Amniotic epithelial cell (primary cell): ENCODE results near the gene CLECL1.
A peak's percentile ranks its signal among the peaks of the same experiment; 100 is the strongest.

Experiments used
- DNase-seq: peaks from one replicate; pipeline ENCODE4 v3.0.0-alpha.2; 2010; ENCODE audit warnings: low read depth

Gene CLECL1

DNA sequence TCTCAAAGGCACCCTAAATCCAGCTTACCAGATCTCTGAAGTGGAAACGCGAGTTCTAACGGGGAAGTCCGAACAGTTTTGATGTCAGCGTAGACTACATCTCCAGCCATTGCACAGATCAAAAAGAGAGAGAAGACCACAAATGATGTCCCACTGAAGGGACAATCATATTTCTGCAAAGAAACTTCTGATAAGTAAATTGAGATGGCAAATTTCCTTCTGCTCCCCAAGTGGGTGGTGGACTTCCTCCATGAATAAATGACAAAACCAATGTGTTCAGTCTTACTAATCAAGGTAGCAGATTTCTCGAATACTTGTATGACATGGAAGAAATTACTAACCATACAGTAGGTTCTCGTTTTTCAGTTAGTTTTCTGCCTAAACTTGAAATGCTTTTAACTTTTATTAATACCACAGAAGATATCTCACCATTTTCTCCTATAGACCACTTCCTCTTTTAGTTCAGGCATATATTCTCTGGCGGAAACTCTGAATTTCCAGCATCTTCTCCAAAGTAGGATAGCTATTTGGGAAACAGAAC, at the start of gene CLECL1:
Gene CLECL1, minus strand, starts transcription at position 177 of the 541 bp plus-strand sequence.
- DNase-seq, result no peak

DNA sequence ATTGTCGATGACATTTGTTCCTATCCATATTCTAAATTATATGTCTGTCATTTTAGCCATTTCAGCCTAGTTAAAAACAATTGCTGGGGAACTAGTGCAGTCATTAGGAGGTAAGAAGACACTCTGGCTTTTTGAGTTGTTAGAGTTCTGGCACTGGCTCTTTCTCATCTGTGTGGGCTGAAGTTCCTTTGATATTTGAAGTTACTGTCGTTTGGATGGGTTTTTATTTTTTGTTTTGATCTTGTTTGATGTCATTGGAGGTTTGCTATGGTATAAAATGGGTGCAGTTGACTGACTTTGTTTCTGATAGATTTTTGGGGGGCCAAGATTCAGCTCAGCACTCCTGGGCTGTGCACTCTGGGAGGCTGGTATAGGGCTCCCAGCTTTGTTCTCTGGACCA, 48.5 kb upstream of the CLECL1 start:
- no peak for DNase-seq

- DNase-seq, result no peak
Observed at GRCh38 chr12:9779209-9779608, 46.3 kb upstream of the CLECL1 start.

GRCh38 chr12:9776781-9777180, 43.9 kb upstream of the CLECL1 start:
- no peak for DNase-seq

DNA sequence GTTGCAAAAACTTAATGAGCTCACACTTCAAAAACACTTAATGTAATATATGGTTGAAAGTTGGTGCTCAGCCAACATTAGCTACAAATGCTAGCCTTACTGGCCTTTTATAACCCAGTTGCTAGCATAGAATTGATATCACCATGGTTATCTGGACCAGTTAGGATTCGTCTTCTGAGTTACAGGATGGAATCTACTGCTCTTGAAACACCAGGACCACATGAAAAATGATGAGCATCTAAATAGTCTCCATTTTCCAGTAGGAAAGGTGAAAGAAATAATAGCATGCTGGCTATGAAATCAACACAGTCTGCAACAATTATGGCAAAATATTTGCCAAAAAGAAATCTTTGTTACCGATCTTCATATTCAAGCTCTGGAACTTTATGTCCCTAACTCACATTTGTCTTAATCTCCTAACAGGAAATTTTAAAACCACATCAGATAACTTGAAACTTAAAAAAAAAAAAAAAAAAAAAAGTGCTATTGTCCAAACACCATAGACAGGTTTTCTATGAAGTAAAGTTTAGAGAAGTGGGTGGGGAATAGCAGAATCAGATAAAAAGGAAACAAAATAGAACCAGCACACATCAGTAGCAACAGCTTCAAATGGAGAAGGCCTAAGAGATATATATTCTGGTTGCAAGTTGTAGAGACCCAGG, 40.5 kb upstream of the CLECL1 start:
- DNase-seq, result no peak

DNA sequence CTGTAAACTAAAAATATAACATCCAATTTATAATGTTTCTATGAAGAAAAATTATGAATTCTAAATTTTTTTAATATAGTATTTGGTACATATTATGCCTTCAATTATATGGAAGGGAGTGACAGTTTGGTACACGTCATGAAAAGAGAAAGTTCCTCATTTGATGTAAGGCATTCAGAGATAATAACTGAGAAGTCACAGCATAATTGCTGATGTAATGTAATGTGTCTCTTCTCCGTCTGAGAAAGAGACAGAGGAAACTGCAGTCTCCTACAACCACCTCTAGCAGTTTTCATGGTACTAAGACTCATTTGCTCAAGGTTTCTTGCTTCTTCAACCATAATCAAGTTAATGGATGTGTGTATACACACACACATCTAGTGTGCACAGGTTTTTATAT, 30.1 kb upstream of the CLECL1 start:
- DNase-seq, result no peak

DNA sequence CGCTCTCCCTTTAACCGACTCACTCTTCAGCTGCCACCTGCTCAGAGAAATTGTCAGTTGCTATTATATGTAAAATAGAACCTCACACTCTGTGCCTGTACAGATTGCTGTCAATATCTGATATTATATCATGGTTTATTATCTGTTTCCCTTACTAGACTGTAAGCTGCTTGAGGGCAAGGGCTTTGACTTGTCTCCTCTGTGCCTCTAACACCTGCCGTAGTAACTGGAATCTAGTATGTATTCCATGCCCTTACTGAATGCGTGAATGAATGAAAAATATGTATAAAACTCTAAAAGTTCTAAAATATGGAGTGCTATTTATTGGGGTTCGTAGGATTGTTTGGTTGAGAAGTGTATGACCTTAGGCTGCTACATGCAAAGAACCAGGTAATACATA, 29.5 kb upstream of the CLECL1 start:
- DNase-seq, result no peak

DNA sequence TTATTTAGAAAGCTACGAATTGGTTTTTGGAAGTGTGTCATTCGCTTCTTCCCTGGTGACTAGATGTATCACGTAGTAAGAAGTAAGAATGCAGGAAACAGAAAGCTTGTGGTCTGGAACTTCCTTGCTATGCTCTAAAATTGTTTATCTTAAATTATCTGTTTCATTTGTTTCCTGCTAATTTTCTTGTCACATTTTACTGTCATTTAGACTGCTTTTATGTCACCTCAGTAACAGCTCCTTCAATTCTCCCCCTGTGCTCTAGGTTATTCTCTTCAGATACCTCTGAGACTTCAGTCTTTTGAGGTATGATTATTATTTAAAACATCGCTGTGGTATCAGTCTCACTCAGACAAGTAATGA, 28.5 kb upstream of the CLECL1 start:
- peak; percentile 23 for DNase-seq

DNA sequence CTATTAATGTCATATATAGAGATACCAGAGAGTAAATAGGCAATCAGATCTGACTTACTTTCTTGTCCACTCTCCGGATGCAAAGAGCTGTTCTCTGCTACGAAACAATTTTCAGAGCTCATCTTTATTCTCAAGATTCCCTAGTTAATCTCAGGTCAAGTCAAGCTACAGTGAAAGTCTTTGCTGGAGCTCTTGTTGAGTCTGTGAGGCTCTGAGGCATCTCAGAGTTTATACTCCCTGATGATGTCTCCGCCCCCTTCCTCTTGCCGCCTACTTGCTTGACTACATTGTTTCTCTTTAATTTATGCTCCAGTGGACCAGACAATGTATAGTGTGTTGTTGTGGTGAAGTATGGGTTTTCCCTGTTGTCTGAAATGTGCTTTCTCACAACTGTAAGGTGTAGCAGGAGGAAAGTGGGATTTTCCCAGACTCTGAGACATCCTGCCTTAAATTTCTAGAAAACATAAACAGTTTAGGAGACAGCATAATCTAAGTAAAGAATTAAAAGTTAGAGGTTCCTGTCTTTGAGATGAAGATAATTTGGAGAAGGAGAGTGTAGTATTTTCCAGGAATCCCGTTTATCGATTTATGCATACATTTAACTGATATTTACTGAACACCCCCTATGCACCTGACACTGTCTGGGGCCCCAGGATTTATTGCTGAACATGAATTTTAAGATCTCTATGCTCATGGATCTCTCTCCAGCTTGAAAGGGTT, 28.0 kb upstream of the CLECL1 start, which contains the start of gene CD69:
Gene CD69, minus strand, starts transcription at position 203 of the 720 bp plus-strand sequence. Its CDS starts 81 bp downstream, at position 122.
- DNase-seq, result peak; percentile 16

DNA sequence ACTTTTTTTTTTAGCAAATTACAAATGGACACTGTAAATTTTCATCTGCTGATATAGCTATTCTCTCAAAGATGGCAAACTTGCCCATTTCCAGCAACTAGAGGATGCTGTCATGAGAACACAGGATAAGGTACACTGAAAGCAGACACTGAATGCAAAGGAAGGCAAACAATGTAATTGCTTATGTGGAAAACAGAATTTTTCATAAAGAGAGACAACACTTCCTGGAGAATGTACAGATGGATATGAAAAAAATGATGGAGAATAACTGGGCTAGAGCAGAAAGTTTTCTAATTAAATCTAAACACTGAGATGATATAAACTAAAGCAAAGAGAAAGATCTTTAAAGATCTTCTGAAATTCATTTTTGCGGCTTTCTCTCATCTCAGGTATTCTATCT, 27.2 kb upstream of the CLECL1 start:
- no peak for DNase-seq

- DNase-seq, result no peak
Observed at GRCh38 chr12:9759694-9760093, 26.8 kb upstream of the CLECL1 start.

- no peak for DNase-seq
Observed at GRCh38 chr12:9758119-9758518, 25.2 kb upstream of the CLECL1 start.

- DNase-seq, result no peak
Observed at GRCh38 chr12:9757433-9758025, 24.6 kb upstream of the CLECL1 start.

- no peak for DNase-seq
Observed at GRCh38 chr12:9756706-9757105, 23.8 kb upstream of the CLECL1 start.

- DNase-seq, result no peak
Observed at GRCh38 chr12:9756170-9756569, 23.3 kb upstream of the CLECL1 start.

GRCh38 chr12:9755567-9755966, 22.7 kb upstream of the CLECL1 start:
- DNase-seq, result no peak

GRCh38 chr12:9755035-9755434, 22.1 kb upstream of the CLECL1 start:
- DNase-seq, result no peak

GRCh38 chr12:9754099-9754927, 21.4 kb upstream of the CLECL1 start:
- no peak for DNase-seq

DNA sequence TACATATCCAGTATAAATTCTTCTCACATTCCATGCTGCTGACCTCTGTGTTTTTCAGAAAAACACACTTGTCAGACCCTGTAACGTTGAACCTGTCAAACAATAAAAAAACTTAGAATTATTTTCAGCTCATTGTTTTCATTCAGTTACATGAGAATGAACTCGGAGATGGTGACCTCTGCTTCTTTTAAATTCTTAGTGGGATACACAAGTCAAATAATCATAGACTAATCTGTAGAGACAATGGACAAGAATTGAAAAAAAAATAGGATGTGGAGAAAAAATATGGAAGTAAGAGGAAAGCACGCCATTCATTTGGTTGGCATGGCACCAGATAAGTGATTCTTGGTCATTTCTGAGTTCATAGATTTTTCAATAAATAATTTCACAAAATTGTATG, 20.6 kb upstream of the CLECL1 start:
- DNase-seq, result no peak

DNA sequence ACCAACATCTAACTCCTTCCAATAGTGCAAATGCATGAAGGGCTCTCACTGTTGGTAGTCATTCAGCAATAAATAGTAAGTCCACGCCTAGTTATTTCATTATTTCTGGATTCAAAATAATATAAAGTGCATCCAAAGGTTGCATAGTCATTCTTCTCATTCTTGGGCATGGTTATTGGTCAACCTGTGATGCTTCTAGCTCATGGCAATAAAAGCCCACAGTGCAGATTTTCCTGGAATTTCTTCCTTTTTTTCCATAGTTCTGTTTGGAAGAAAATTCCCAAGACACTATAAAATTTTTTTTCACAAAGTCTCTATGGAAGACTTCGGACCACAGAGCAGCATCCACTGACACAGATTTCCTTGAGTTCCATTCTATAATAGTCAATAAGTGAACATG, 20.2 kb upstream of the CLECL1 start:
- DNase-seq, result no peak

GRCh38 chr12:9752145-9752933, 19.4 kb upstream of the CLECL1 start:
- no peak for DNase-seq
